Stimulated activated CD4-positive, alpha-beta T cell treated with anti-CD3 and anti-CD28 coated beads, Interleukin-1b, Interleukin-23, amount 100 ng/mL, for 24 hours (primary cell): ENCODE measurements around the gene ALG14.
"Not testable (repeated sequence)": the region's sequence is repeated elsewhere in the genome, so short reads cannot be mapped to it uniquely, and the experiment has no call there.

Experiments
- DNase-seq, 4 experiments: peaks; one replicate each; pipeline ENCODE4 v3.0.0-alpha.2; 2020; ENCODE audit warnings: low read depth in 4 of 4, low spot score in 1 of 4

Gene ALG14

GRCh38 chr1:94958081-94958480 lies 114.7 kb downstream of the ALG14 start:
- no peak for DNase-seq

- DNase-seq, result no peak
Observed at GRCh38 chr1:94955767-94956632, 116.8 kb downstream of the ALG14 start.

GRCh38 chr1:94954263-94955220 lies 118.2 kb downstream of the ALG14 start:
- no peak for DNase-seq

GRCh38 chr1:94953746-94954145 lies 119.0 kb downstream of the ALG14 start:
- DNase-seq, result no peak

- no peak for DNase-seq
Observed at GRCh38 chr1:94953107-94953506, 119.6 kb downstream of the ALG14 start.

- no peak for DNase-seq
Observed at GRCh38 chr1:94952539-94952938, 120.2 kb downstream of the ALG14 start.

- DNase-seq, result no peak
Observed at GRCh38 chr1:94951509-94952208, 121.1 kb downstream of the ALG14 start.

GRCh38 chr1:94951046-94951445 lies 121.7 kb downstream of the ALG14 start:
- no peak for DNase-seq

- DNase-seq, result no peak
Observed at GRCh38 chr1:94949681-94950661, 122.8 kb downstream of the ALG14 start.

- no peak for DNase-seq
Observed at GRCh38 chr1:94947437-94947836, 125.3 kb downstream of the ALG14 start.

- no peak for DNase-seq
Observed at GRCh38 chr1:94946886-94947285, 125.9 kb downstream of the ALG14 start.

- no peak for DNase-seq
Observed at GRCh38 chr1:94942171-94943128, 130.3 kb downstream of the ALG14 start.

GRCh38 chr1:94941480-94941879 lies 131.3 kb downstream of the ALG14 start:
- DNase-seq, result not testable (repeated sequence)

GRCh38 chr1:94940738-94941137 lies 132.0 kb downstream of the ALG14 start:
- DNase-seq, result no peak

- no peak for DNase-seq
Observed at GRCh38 chr1:94937820-94938219, 134.9 kb downstream of the ALG14 start.

GRCh38 chr1:94936861-94937620 lies 135.7 kb downstream of the ALG14 start:
- no peak for DNase-seq

GRCh38 chr1:94935476-94935875 lies 137.3 kb downstream of the ALG14 start:
- DNase-seq, result no peak

- DNase-seq, result no peak
Observed at GRCh38 chr1:94935034-94935433, 137.7 kb downstream of the ALG14 start.
